ENCODE measurements around the gene UBE2E2.
"Not testable (repeated sequence)": the region's sequence is repeated elsewhere in the genome, so short reads cannot be mapped to it uniquely, and the experiment has no call there.

The UBE2E2 gene

DNA sequence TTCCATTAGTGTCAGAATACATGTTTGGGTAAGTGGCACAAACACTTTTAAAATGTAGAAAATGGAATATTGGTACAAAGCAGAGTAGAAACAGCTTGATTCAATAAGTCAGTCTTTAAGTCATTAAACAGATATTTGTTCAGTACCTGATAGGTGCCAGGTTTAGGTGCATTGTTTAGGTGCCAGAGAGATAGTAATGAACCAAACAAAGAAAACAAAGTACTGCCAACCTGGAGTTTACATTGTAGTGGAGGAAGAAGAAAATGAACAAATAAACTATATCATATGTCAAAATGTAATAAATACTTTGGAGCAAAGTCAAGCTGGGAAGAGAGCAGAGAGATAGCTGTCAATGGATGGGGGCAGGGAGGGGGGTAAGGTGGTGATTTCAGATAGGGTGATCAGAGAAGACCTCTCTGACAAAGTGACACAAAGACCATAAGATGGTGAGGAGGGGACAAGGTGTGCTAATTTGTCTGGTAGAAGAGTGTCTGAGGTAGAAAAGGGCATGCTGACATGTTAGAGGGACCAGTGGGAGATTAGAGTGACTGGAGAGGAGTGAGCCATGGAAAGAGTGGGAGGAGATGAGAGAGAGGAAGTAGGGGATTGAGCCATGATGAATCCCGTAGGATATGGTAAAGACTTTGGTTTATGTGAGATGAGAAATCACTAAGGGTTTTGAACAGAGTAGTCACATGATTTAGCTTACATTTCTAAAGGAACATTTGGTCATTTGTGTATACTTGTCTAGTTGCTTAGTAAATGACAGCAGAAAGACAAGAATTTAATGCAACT is 128.2 kb downstream of the UBE2E2 start:
- no peak for DNase-seq

GRCh38 chr3:23333633-23334032 is 130.5 kb downstream of the UBE2E2 start:
- DNase-seq, result no peak

DNA sequence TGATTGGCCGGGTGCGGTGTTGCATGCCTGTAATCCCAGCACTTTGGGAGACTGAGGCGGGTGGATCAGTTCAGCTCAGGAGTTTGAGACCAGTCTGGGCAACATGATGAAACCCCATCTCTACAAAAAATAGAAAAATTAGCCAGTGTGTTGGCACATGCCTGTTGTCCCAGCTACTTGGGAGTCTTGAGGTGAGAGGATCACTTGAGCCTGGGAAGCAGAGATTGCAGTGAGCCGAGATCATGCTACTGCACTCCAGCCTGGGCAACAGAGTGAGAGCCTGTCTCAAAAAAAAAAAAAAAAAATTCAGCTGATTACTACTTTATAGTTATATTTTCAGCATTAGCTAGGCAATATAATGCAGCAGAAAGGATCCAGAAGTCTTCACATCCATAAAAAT is 133.7 kb downstream of the UBE2E2 start:
- DNase-seq, result not testable (repeated sequence)

GRCh38 chr3:23341147-23341838 is 138.2 kb downstream of the UBE2E2 start:
- DNase-seq, result no peak

GRCh38 chr3:23342343-23342742 is 139.2 kb downstream of the UBE2E2 start:
- DNase-seq, result no peak

DNA sequence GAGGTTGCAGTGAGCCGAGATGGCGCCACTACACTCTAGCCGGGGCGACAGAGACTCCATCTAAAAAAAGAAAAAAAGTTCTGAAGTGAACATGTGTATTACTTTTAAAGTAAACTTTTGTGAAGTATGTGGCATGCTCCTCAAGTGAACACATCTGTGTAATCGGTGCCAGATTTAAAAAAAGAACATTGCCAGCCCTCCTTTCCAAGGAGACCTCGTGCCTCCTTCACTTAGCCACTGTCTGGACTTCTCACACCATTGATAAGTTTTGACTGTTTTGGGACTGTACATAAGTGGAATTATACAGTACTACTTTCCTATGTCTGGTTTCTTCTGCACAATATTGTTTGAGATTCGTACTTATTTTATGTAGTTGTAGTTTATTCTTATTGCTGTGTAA is 140.4 kb downstream of the UBE2E2 start:
- no peak for DNase-seq

- no peak for DNase-seq
These were observed 141.8 kb downstream of the UBE2E2 start for GRCh38 chr3:23344886-23345285.

- not testable (repeated sequence) for DNase-seq
These were observed 146.3 kb downstream of the UBE2E2 start for GRCh38 chr3:23349444-23349843.

DNA sequence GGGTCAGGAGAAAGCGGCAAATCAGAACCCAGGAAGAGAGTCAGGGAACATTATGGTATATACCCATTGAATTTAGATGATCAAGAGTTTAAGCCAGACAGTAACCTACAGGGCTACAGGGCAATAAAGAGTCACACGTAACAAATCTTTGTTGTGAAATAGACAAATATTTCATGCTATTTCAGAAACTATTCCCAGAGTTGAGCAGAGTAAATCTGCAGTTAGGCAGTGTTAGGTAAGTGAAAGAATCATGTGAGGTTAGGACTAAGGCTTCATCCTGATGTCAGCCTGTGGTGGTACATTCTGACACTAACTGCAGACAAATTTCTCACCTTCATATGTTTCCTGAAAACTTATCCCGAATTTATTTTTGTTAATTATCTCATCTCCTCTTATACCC is 153.0 kb downstream of the UBE2E2 start:
- DNase-seq, result no peak

DNA sequence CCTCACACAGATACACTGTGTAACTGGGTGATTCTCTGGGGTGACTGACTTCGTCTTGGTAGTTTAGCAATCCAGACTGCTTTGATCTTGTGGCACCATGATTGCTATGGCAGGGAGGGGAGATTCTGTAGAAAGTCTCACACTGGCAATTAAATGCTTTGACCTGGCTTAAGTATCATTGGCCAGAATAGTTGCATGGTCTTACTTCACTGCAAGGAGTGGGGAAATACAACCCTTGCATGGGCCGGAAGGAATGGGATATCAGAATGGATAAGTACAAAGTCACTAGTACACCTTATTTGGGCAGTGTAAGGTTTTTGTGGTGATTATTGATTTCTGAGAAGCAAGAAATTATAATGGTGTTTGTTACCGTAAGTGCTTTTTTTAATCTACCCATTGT is 153.8 kb downstream of the UBE2E2 start:
- DNase-seq, result no peak

- no peak for DNase-seq
These were observed 156.0 kb downstream of the UBE2E2 start for GRCh38 chr3:23359116-23359515.

DNA sequence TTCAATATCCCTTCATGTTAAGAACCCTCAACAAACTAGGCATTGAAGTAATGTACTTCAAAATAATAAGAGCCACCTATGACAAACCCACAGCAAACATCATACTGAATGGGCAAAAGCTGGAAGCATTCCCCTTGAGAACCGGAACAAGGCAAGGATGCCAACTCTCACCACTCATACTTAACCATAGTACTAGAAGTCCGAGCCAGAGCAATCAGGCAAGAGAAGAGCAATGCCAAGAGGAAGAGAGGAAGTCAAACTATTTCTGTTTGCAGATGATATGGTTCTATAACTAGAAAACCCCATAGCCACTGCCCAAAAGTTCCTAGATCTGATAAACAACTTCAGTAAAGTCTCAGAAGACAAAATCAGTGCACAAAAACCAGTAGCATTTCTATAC is 161.9 kb downstream of the UBE2E2 start:
- no peak for DNase-seq

- no peak for DNase-seq
These were observed 165.6 kb downstream of the UBE2E2 start for GRCh38 chr3:23368731-23369130.

- DNase-seq, result no peak
These were observed 169.2 kb downstream of the UBE2E2 start for GRCh38 chr3:23372285-23372684.

- DNase-seq, result no peak
These were observed 173.6 kb downstream of the UBE2E2 start for GRCh38 chr3:23376516-23377248.

- DNase-seq, result no peak
These were observed 175.0 kb downstream of the UBE2E2 start for GRCh38 chr3:23377928-23378672.

DNA sequence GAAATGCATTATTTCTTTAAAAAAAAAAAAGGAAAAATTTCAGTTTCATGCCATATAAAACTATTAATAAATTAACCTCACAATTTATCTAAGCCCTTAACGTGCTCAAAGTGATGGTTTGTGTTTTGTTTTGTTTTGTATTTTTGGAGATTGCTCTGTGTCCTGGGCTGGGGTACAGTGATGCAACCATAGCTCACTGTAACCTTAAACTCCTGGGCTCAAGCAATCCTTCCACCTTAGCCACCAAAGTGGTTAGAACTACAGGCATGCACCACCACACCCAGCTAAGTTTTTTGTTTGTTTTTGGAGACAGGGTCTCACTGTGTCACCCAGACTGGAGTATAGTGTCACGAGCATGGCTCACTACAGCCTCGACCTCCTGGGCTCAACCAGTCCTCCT is 180.7 kb downstream of the UBE2E2 start:
- DNase-seq, result no peak

- no peak for DNase-seq
These were observed 182.2 kb downstream of the UBE2E2 start for GRCh38 chr3:23385327-23385726.

DNA sequence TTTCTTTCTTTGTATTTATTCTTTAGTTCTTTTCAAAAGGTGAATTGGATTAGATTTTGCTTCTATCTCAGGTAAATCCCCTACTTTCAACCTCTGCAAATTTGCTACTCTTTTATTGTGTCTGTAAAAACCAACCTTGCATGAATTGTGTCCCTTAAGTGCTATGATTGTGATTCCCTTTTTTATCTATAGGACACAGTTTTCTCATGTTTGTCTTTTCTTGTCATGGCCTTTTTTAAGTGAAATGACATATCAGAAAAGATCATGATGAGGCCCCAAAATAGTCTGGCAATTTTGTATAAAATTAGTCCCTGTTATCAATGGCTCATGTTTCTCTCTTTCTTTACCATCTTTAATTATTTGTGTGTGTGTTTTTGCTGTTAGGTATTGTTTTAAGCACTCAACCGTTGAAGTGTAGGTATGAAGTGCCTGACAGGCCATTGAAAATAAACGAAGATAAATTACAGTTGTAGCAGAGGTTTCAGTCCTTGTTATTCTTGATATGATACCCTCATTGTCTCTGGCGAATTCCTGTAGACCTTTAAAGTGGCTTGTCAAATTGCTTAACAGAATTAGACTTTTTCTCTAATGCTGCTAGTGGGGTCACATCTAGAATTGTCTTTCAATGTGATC is 184.3 kb downstream of the UBE2E2 start:
- DNase-seq, result no peak

DNA sequence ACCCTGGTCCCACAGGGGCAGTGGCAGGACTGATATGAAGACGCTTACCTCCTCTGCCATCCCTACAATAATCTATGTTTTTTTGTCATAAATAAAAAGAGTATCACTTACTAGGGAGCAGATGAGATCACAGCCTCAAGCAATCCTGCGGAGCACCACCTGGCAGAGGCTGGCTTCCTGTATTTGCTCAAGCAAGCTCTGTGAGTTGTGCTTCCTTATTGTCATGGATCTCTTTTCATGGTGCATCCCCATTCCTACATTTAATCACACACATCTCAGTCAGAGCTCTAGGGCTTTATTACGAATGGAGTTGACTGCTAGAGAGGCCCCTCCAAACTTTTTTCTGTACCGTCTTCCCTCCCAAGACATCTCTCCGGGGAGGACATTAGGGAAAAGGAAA is 186.0 kb downstream of the UBE2E2 start:
- DNase-seq, result no peak

GRCh38 chr3:23389686-23390085 is 186.6 kb downstream of the UBE2E2 start:
- no peak for DNase-seq

DNA sequence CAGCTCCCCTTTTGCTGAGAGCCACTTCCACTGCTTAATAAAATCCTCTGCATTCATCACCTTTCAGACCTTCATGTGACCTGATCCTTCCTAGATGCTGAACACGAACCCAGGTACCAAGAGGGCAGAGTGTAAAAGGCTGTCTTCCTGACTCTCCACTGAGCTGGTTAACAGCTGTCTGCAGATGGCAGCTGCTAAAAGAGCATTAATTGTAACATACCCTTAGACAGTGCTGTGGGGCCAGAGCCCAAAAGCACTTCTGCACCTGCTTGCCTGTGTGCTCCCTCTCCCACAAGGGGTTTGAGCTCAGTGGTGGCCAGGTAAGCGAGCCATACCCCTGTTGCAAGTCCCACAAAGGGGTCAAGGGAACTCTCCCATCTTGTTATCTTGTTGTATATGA is 187.3 kb downstream of the UBE2E2 start:
- DNase-seq, result no peak
